ENCODE data around the gene PHACTR3.

DNA sequence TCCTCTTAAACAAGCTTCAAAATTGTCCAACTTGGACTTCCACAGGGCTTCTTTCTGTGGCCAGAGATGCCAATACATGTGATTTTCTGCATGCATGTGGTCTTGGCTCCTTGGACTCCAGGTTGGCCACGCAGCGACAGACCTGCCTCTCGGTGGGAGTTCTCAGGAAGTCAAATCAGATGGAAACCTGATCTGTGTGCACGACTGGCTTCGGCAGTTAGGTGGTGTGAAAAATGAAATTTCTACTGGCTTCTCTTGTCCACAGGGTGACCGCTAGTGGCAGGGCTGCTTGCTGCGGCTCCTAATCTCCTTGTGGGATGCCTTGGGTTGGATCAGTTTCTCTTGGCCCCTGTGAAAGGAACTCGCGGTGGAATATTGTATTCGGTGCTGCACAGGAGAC lies 57.3 kb downstream of the PHACTR3 start:
- TF ChIP-seq CTCF (IDR thresholded peaks at IDR 0.05; ENCODE audit: low read depth, low read length, poor library complexity, severe bottlenecking) = no peak
- TF ChIP-seq EZH2phosphoT487 (IDR thresholded peaks at IDR 0.05; ENCODE audit: borderline replicate concordance, low read length) = no peak
